Smooth muscle cell (in vitro differentiated cells): ENCODE results near the gene C8A. TPM values are rescaled to one million over a fixed set of nuclear protein-coding genes. Genes with fewer than 3 reads are reported as not detected.

Source experiments
- DNase-seq: peaks from one replicate; lab custom pipeline; 2025; ENCODE audit not compliant: unreplicated experiment; lab: John Stamatoyannopoulos, UW
- H2AFZ ChIP-seq: fragments of 200-600 bp; sonication (generic); 2 replicates; pipeline ENCODE4 v1.6.0; 2016; ENCODE audit warnings: antibody characterized with exemption, low read depth, mild to moderate bottlenecking
- H3F3A ChIP-seq: fragments of 200-600 bp; sonication (generic); 2 replicates; pipeline ENCODE4 v1.6.0; 2017; ENCODE audit warnings: antibody characterized with exemption, low read depth
- H3K27ac ChIP-seq: fragments of 200-600 bp; sonication (generic); 2 replicates; pipeline ENCODE4 v1.5.1; 2016; ENCODE audit warnings: low read depth, mild to moderate bottlenecking
- H3K27me3 ChIP-seq: fragments of 200-600 bp; sonication (generic); 2 replicates; pipeline ENCODE4 v1.6.1; 2016; ENCODE audit warnings: low read depth, mild to moderate bottlenecking
- H3K36me3 ChIP-seq: fragments of 200-600 bp; sonication (generic); 2 replicates; pipeline ENCODE4 v1.5.1; 2016; ENCODE audit warnings: low read depth
- H3K4me1 ChIP-seq: fragments of 200-600 bp; sonication (generic); 2 replicates; pipeline ENCODE4 v1.5.1; 2016; ENCODE audit warnings: low read depth
- H3K4me2 ChIP-seq: fragments of 200-600 bp; sonication (generic); 2 replicates; pipeline ENCODE4 v1.6.0; 2016; ENCODE audit warnings: mild to moderate bottlenecking
- H3K4me3 ChIP-seq: fragments of 200-600 bp; sonication (generic); 2 replicates; pipeline ENCODE4 v1.5.1; 2016; ENCODE audit warnings: mild to moderate bottlenecking
- H3K79me2 ChIP-seq: fragments of 200-600 bp; sonication (generic); 2 replicates; pipeline ENCODE4 v1.6.0; 2016; ENCODE audit warnings: low read depth, mild to moderate bottlenecking
- H3K9ac ChIP-seq: fragments of 200-600 bp; sonication (generic); 2 replicates; pipeline ENCODE4 v1.6.0; 2016; ENCODE audit warnings: low read depth
- H3K9me3 ChIP-seq: fragments of 200-600 bp; sonication (generic); replicated peaks from 2 replicates; pipeline ENCODE4 v1.5.1; 2016; ENCODE audit warnings: low read depth
- H4K20me1 ChIP-seq: fragments of 200-600 bp; sonication (generic); 2 replicates; pipeline ENCODE4 v1.6.0; 2016; ENCODE audit warnings: low read depth
- WGBS: methylation state at CpG from one replicate; pipeline ENCODE4 v1.1.7; 2016; ENCODE audit warnings: low lambda C conversion rate; 5-methylcytosine and 5-hydroxymethylcytosine counted together
- polyA plus RNA-seq: library from polyadenylated mRNA; unstranded; fragments of >200 nt; fragmentation: Nextera tagmentation; extraction: Ambion mirVana; gene quantifications from 2 replicates; pipeline ENCODE4 v1.2.1, GENCODE V29; 2016
- total RNA-seq: library from RNA; depleted of rRNA; stranded (reverse); fragments of >200 nt; gene quantifications from 2 replicates; pipeline ENCODE4 v1.2.3, GENCODE V29; 2014
- TF ChIP-seq, protein P1 (sequence below): fragments of 200-600 bp; sonication (generic); IDR thresholded peaks from 2 replicates; pipeline ENCODE4 v1.5.1; 2017; ENCODE audit warnings: borderline replicate concordance, mild to moderate bottlenecking, antibody characterized with exemption; ENCODE audit not compliant: insufficient read depth, poor library complexity, severe bottlenecking

C8A gene
- total and polyA plus RNA-seq, 2 experiments from 2014 or later = not detected

DNA sequence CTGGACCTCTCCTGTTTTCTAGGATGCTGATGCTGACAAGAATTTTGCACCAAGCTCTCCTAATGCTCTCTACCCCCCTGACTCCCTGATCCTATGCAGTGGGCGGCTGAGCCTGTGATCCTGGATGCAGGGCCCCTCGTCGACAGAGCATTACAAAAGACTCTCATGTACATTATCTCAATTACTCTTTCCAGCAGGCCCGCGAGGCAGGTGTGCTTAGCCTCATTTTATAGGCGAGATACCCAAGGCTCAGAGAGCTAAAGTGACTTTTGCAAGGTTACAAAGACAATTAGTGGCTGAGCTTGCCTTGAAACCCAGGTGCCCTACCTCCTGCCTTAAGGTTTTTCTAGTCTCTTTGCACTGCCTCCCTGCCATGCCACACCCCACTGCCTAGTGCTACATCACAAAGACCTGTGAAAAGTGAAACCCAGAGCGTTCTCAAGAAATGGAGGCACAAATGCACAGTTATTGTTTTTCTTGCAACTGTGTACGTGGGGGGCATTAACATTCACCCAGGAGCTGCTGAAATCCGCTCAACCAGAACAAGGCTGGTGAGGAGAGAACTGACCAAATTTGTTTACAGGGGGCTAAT, 10.0 kb upstream of the C8A start:
- H3F3A ChIP-seq = no peaks in the 10 kb centered on the region
- no peaks in the 10 kb centered on the region for H3K27me3 ChIP-seq
- H3K4me3 ChIP-seq = no peak overlapping the region
- no peak overlapping the region for H3K27ac ChIP-seq
- WGBS = 71% methylated on average over 9 of the region's 9 CpGs
- TF ChIP-seq, protein P1, sequence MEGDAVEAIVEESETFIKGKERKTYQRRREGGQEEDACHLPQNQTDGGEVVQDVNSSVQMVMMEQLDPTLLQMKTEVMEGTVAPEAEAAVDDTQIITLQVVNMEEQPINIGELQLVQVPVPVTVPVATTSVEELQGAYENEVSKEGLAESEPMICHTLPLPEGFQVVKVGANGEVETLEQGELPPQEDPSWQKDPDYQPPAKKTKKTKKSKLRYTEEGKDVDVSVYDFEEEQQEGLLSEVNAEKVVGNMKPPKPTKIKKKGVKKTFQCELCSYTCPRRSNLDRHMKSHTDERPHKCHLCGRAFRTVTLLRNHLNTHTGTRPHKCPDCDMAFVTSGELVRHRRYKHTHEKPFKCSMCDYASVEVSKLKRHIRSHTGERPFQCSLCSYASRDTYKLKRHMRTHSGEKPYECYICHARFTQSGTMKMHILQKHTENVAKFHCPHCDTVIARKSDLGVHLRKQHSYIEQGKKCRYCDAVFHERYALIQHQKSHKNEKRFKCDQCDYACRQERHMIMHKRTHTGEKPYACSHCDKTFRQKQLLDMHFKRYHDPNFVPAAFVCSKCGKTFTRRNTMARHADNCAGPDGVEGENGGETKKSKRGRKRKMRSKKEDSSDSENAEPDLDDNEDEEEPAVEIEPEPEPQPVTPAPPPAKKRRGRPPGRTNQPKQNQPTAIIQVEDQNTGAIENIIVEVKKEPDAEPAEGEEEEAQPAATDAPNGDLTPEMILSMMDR = no peak
- H3K4me1 ChIP-seq = peaks cover 5% of the 10 kb centered on the region
- no peaks in the 10 kb centered on the region for H4K20me1 ChIP-seq
- H3K4me2 ChIP-seq = no peak overlapping the region
- no peaks in the 10 kb centered on the region for H3K36me3 ChIP-seq
- no peaks in the 10 kb centered on the region for H3K79me2 ChIP-seq
- no peaks in the 10 kb centered on the region for H3K9me3 ChIP-seq
- H2AFZ ChIP-seq = no peak overlapping the region
- no peak overlapping the region for H3K9ac ChIP-seq
- no peak for DNase-seq

DNA sequence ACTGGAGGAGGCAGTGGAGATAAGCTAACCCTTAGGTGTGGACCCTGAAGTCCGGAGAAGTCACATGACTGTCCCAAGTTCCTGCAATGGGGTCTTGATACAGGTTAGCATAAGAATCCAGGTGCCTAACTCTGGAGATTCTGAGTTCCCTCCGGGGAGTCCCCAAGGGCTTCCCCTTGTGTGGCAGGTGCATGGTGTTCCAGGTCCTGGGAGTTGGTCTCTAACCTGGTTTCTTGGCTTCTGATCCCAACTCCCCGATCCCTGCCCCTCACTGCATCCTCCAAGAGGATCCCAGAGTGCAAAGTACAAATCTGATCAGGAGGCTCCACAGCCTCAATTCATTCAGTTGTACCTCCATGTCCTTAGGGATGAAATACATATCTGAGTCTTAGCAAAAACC, 9.3 kb upstream of the C8A start:
- H3K4me3 ChIP-seq = no peak overlapping the region
- H3K36me3 ChIP-seq = no peaks in the 10 kb centered on the region
- no peaks in the 10 kb centered on the region for H3K27me3 ChIP-seq
- no peaks in the 10 kb centered on the region for H4K20me1 ChIP-seq
- TF ChIP-seq, protein P1 = no peak
- H3K4me1 ChIP-seq = peaks cover 9% of the 10 kb centered on the region
- no peak overlapping the region for H3K4me2 ChIP-seq
- no peak overlapping the region for H2AFZ ChIP-seq
- no peaks in the 10 kb centered on the region for H3K79me2 ChIP-seq
- WGBS = 89% methylated on average over 3 of the region's 3 CpGs
- no peaks in the 10 kb centered on the region for H3F3A ChIP-seq
- no peak overlapping the region for H3K9ac ChIP-seq
- H3K27ac ChIP-seq = no peak overlapping the region
- no peak for DNase-seq
- H3K9me3 ChIP-seq = no peaks in the 10 kb centered on the region

DNA sequence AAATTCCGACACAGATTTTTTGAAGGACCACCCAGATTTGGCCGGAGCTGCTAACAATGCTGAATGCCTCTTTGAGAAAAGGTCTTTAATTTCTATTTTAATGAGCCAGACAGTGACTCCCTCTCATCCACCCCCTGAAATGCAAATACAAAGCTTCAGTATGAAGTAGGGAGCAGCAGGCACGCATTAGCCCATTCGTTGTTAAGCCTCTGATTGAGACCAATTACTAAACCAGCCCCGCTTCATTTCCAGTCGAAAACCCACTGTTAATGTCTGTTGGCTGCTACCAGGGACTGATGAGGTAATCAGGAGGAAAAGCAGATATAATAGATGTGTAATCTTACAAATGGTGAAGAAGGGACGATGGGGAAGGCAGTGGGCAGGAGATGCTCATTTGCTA, 4.8 kb upstream of the C8A start:
- WGBS = 65% methylated on average over 7 of the region's 7 CpGs
- Histone ChIP-seq H3K9me3 (no peaks in the 10 kb centered on the region), H3K9ac (no peak overlapping the region), H3K4me3 (no peak overlapping the region), H3K4me1 (peaks cover 9% of the 10 kb centered on the region), H3F3A (no peaks in the 10 kb centered on the region), H3K27ac (no peak overlapping the region), H3K4me2 (no peak overlapping the region), H3K36me3 (no peaks in the 10 kb centered on the region), H2AFZ (no peak overlapping the region), H4K20me1 (no peaks in the 10 kb centered on the region), H3K79me2 (no peaks in the 10 kb centered on the region), H3K27me3 (no peaks in the 10 kb centered on the region)
- DNase-seq = no peak
- TF ChIP-seq, protein P1 = no peak

DNA sequence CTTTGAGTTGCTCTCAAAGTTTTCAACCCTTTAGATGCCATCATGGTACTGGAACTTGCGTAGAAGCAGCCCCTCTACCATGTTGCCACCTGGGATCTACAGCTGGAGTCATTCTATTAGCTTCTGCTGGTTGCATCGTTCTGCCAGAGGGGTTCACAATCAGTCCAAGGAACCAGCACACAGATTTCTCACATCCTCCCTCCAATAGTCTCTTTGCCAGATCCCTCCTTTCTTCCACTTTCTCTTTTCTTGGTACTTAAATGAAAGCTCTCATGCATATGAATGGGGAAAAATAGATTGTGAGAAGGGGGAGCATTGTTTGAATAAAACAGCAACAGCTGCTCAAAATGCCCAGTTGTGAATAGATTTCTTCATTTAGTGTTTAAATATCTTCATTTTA, 4.2 kb upstream of the C8A start:
- DNase-seq = no peak
- H3F3A ChIP-seq = no peaks in the 10 kb centered on the region
- H3K27ac ChIP-seq = no peak overlapping the region
- TF ChIP-seq, protein P1 = no peak
- H3K4me3 ChIP-seq = no peak overlapping the region
- no peak overlapping the region for H3K9ac ChIP-seq
- no peaks in the 10 kb centered on the region for H3K27me3 ChIP-seq
- 98% methylated on average over 2 of the region's 2 CpGs for WGBS
- H3K79me2 ChIP-seq = no peaks in the 10 kb centered on the region
- no peaks in the 10 kb centered on the region for H4K20me1 ChIP-seq
- H3K4me1 ChIP-seq = peaks cover 9% of the 10 kb centered on the region
- H3K9me3 ChIP-seq = no peaks in the 10 kb centered on the region
- no peak overlapping the region for H2AFZ ChIP-seq
- H3K4me2 ChIP-seq = no peak overlapping the region
- H3K36me3 ChIP-seq = no peaks in the 10 kb centered on the region
